ENCODE data around the gene PACC1. TPM values are rescaled to one million over a fixed set of nuclear protein-coding genes. Genes with fewer than 3 reads are reported as not detected.

The PACC1 gene
- total RNA-seq, 3 donors from 2014 or later (not counting 1 experiment from before 2014, with no cell fraction given): 5.0 to 14.2 (median 11.4) TPM

DNA sequence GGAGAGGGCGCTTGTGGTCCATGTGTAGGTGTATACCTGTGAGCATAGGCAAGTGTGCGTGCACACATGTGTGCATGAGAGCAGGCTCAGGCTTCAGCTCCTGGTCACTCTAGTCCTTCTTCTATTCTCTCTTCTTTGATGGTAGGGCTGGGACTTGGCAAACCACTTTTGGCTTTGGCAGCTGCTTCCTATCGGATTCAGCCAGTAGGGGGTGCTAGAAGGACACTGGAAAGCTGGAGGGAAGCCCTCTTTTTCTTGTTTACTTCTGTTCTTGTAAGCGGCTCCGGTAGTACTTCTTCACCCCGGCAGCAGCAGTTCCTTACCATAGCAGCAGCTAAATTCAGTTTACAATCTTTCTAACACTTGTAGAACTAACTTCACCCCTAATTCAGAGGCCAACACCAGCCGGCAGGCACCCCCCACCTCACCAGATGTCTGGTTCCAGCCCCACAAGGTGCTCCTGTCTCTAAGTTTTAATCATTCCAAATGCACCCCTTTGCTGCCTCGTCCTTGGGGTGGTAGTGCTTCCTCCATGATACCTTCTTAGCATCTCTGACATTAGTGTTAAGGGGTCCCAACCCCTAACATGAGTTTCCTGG is 43.2 kb upstream of the PACC1 start:
- Mint-ChIP-seq H3K27ac (no peak overlapping the region), H3K36me3 (no peaks in the 10 kb centered on the region), H3K9me3 (no peaks in the 10 kb centered on the region), H3K4me1 (peaks cover 0 to 12% of the 10 kb centered on the region in 2 donors), H3K4me3 (no peak overlapping the region), H3K27me3 (ENCODE audit: low read depth in 2 of 2) (no peaks in the 10 kb centered on the region)
- intact Hi-C loops (cut with micrococcal nuclease): loop anchor here (2.0 to 5.0 kb wide), 5 partner anchors 324 to 777 kb away; no protein-coding TSS in a partner anchor
- no peaks in the 10 kb centered on the region for H3K36me3 ChIP-seq (ENCODE audit: control insufficient read depth, insufficient read depth, low read length)
- no peak overlapping the region for H3K27ac ChIP-seq (ENCODE audit: low read length)
- H3K4me1 ChIP-seq (ENCODE audit: control insufficient read depth, insufficient read depth, low read length): peaks cover 3% of the 10 kb centered on the region
- TF ChIP-seq, protein P1, sequence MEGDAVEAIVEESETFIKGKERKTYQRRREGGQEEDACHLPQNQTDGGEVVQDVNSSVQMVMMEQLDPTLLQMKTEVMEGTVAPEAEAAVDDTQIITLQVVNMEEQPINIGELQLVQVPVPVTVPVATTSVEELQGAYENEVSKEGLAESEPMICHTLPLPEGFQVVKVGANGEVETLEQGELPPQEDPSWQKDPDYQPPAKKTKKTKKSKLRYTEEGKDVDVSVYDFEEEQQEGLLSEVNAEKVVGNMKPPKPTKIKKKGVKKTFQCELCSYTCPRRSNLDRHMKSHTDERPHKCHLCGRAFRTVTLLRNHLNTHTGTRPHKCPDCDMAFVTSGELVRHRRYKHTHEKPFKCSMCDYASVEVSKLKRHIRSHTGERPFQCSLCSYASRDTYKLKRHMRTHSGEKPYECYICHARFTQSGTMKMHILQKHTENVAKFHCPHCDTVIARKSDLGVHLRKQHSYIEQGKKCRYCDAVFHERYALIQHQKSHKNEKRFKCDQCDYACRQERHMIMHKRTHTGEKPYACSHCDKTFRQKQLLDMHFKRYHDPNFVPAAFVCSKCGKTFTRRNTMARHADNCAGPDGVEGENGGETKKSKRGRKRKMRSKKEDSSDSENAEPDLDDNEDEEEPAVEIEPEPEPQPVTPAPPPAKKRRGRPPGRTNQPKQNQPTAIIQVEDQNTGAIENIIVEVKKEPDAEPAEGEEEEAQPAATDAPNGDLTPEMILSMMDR (IDR thresholded peaks at IDR 0.05): peak; percentile 66
- H3K27me3 ChIP-seq (ENCODE audit: control insufficient read depth, insufficient read depth, low read length): no peaks in the 10 kb centered on the region
- no peak overlapping the region for H3K4me3 ChIP-seq (ENCODE audit: low read length)
- DNase-seq (peak; percentile 35 to 69), ATAC-seq (peak in 2 of 3 donors; percentile 51 to 60)
- WGBS (ENCODE audit: insufficient coverage): 56% methylated on average over 8 of the region's 8 CpGs
- no peaks in the 10 kb centered on the region for H3K9me3 ChIP-seq (ENCODE audit: control insufficient read depth, insufficient read depth, low read length)

GRCh38 chr1:212455803-212456528 is 41.3 kb upstream of the PACC1 start:
- Mint-ChIP-seq H3K4me3 (no peak overlapping the region), H3K4me1 (peaks cover 0 to 12% of the 10 kb centered on the region in 2 donors), H3K27ac (no peak overlapping the region), H3K36me3 (no peaks in the 10 kb centered on the region), H3K27me3 (ENCODE audit: low read depth in 2 of 2) (no peaks in the 10 kb centered on the region), H3K9me3 (no peaks in the 10 kb centered on the region)
- Histone ChIP-seq H3K36me3 (ENCODE audit: control insufficient read depth, insufficient read depth, low read length) (no peaks in the 10 kb centered on the region), H3K27ac (ENCODE audit: low read length) (no peak overlapping the region), H3K4me1 (ENCODE audit: control insufficient read depth, insufficient read depth, low read length) (peaks cover 3% of the 10 kb centered on the region), H3K27me3 (ENCODE audit: control insufficient read depth, insufficient read depth, low read length) (no peaks in the 10 kb centered on the region), H3K4me3 (ENCODE audit: low read length) (no peak overlapping the region), H3K9me3 (ENCODE audit: control insufficient read depth, insufficient read depth, low read length) (no peaks in the 10 kb centered on the region)
- intact Hi-C loops (cut with micrococcal nuclease): loop anchor here (2.0 to 5.0 kb wide), 5 partner anchors 326 to 775 kb away; no protein-coding TSS in a partner anchor
- peak; percentile 80 to 88 for DNase-seq
- TF ChIP-seq, protein P1 (IDR thresholded peaks at IDR 0.05): peak; percentile 95
- ATAC-seq: peak; percentile 77 to 90 (median 89)
- 31% methylated on average over 8 of the region's 10 CpGs for WGBS (ENCODE audit: insufficient coverage)

- DNase-seq (no peak), ATAC-seq (no peak)
- H3K4me1 Mint-ChIP-seq: peaks cover 0 to 12% of the 10 kb centered on the region in 2 donors
- Histone ChIP-seq H3K4me3 (ENCODE audit: low read length) (no peak overlapping the region), H3K9me3 (ENCODE audit: control insufficient read depth, insufficient read depth, low read length) (no peaks in the 10 kb centered on the region), H3K27me3 (ENCODE audit: control insufficient read depth, insufficient read depth, low read length) (no peaks in the 10 kb centered on the region), H3K4me1 (ENCODE audit: control insufficient read depth, insufficient read depth, low read length) (peaks cover 3% of the 10 kb centered on the region), H3K27ac (ENCODE audit: low read length) (no peak overlapping the region), H3K36me3 (ENCODE audit: control insufficient read depth, insufficient read depth, low read length) (no peaks in the 10 kb centered on the region)
- H3K27ac Mint-ChIP-seq: no peak overlapping the region
- H3K27me3 Mint-ChIP-seq (ENCODE audit: low read depth in 2 of 2): no peaks in the 10 kb centered on the region
- TF ChIP-seq, protein P1 (IDR thresholded peaks at IDR 0.05): no peak
- WGBS (ENCODE audit: insufficient coverage): 95% methylated on average over 1 of the region's 2 CpGs
- H3K9me3 Mint-ChIP-seq: no peaks in the 10 kb centered on the region
- intact Hi-C loops (cut with micrococcal nuclease): loop anchor here (5.0 kb wide), 1 partner anchor 327 kb away; no protein-coding TSS in a partner anchor
- H3K4me3 Mint-ChIP-seq: no peak overlapping the region
- H3K36me3 Mint-ChIP-seq: no peaks in the 10 kb centered on the region
Measured at GRCh38 chr1:212455401-212455800, 40.7 kb upstream of the PACC1 start.
